ENCODE measurements around the gene DNAH1. TPM values are rescaled to one million over a fixed set of nuclear protein-coding genes. Genes with fewer than 3 reads are reported as not detected.

The DNAH1 gene
- total RNA-seq, 1 donor from 2014 or later: 11.2 TPM

GRCh38 chr3:52293491-52294319 is 22.4 kb upstream of the DNAH1 start:
- TF ChIP-seq CTCF (IDR thresholded peaks at IDR 0.05): no peak
- ATAC-seq (no peak), DNase-seq (no peak)
- intact Hi-C loops (cut with DNase I): no loop called here
- Histone ChIP-seq H3K4me3 (no peak overlapping the region), H3K27ac (no peak overlapping the region), H3K4me1 (peaks cover 4% of the 10 kb centered on the region), H3K27me3 (no peaks in the 10 kb centered on the region), H3K9me3 (no peaks in the 10 kb centered on the region), H3K36me3 (peaks cover 30% of the 10 kb centered on the region)

GRCh38 chr3:52294320-52295150 is 21.6 kb upstream of the DNAH1 start:
- intact Hi-C loops (cut with DNase I): no loop called here
- no peaks in the 10 kb centered on the region for H3K9me3 ChIP-seq
- no peaks in the 10 kb centered on the region for H3K4me1 ChIP-seq
- H3K27me3 ChIP-seq: no peaks in the 10 kb centered on the region
- no peak for TF ChIP-seq CTCF (IDR thresholded peaks at IDR 0.05)
- H3K27ac ChIP-seq: no peak overlapping the region
- no peak overlapping the region for H3K4me3 ChIP-seq
- DNase-seq (no peak), ATAC-seq (no peak)
- peaks cover 30% of the 10 kb centered on the region for H3K36me3 ChIP-seq

- Histone ChIP-seq H3K36me3 (peaks cover 28% of the 10 kb centered on the region), H3K9me3 (no peaks in the 10 kb centered on the region), H3K4me3 (no peak overlapping the region), H3K4me1 (peaks cover 8% of the 10 kb centered on the region), H3K27me3 (no peaks in the 10 kb centered on the region), H3K27ac (no peak overlapping the region)
- ATAC-seq: no peak
- intact Hi-C loops (cut with DNase I): no loop called here
- DNase-seq: no peak
- TF ChIP-seq CTCF (IDR thresholded peaks at IDR 0.05): no peak
Measured at GRCh38 chr3:52295671-52296208, 20.4 kb upstream of the DNAH1 start.

- Histone ChIP-seq H3K36me3 (peaks cover 11% of the 10 kb centered on the region), H3K4me1 (peaks cover 8% of the 10 kb centered on the region), H3K9me3 (no peaks in the 10 kb centered on the region), H3K27ac (no peak overlapping the region), H3K4me3 (no peak overlapping the region), H3K27me3 (no peaks in the 10 kb centered on the region)
- no peak for TF ChIP-seq CTCF (IDR thresholded peaks at IDR 0.05)
- DNase-seq (no peak), ATAC-seq (no peak)
- intact Hi-C loops (cut with DNase I): no loop called here
Measured at GRCh38 chr3:52297242-52298148, 18.6 kb upstream of the DNAH1 start.
